Karpas-422 (cell line): ENCODE measurements around the gene LIMCH1. TPM values are rescaled to one million over a fixed set of nuclear protein-coding genes. Genes with fewer than 3 reads are reported as not detected.

Source experiments
- DNase-seq: peaks from one replicate; pipeline ENCODE4 v3.0.0-alpha.2; 2015
- H2AFZ ChIP-seq: fragments of 200-600 bp; sonication (generic); 2 replicates; pipeline ENCODE4 v1.6.1; 2014; ENCODE audit warnings: antibody characterized with exemption, low read length, mixed read lengths
- H3K27ac ChIP-seq: fragments of 200-600 bp; sonication (generic); 2 replicates; pipeline ENCODE4 v1.5.1; 2014; ENCODE audit warnings: mild to moderate bottlenecking, low read length, moderate library complexity
- H3K27me3 ChIP-seq: fragments of 200-600 bp; sonication (generic); 2 replicates; pipeline ENCODE4 v1.6.1; 2014; ENCODE audit warnings: low read length, mixed read lengths
- H3K36me3 ChIP-seq: fragments of 200-600 bp; sonication (generic); 2 replicates; pipeline ENCODE4 v1.6.1; 2014; ENCODE audit warnings: low read length, mixed read lengths; ENCODE audit not compliant: insufficient read depth
- H3K4me1 ChIP-seq: fragments of 200-600 bp; sonication (generic); 2 replicates; pipeline ENCODE4 v1.6.1; 2014; ENCODE audit warnings: mild to moderate bottlenecking, low read length, mixed read lengths
- H3K4me2 ChIP-seq: fragments of 200-600 bp; sonication (generic); 2 replicates; pipeline ENCODE4 v1.6.1; 2014; ENCODE audit warnings: low read length, low read depth, mild to moderate bottlenecking; ENCODE audit not compliant: poor library complexity, severe bottlenecking
- H3K4me3 ChIP-seq: fragments of 200-600 bp; sonication (generic); 2 replicates; pipeline ENCODE4 v1.5.1; 2014; ENCODE audit warnings: mild to moderate bottlenecking, antibody characterized with exemption, low read length, mixed read lengths
- H3K79me2 ChIP-seq: fragments of 200-600 bp; sonication (generic); 2 replicates; pipeline ENCODE4 v1.6.1; 2014; ENCODE audit warnings: mild to moderate bottlenecking, low read length, mixed read lengths
- H3K9ac ChIP-seq: fragments of 200-600 bp; sonication (generic); 2 replicates; pipeline ENCODE4 v1.6.0; 2014; ENCODE audit warnings: low read length
- H3K9me2 ChIP-seq: fragments of 200-600 bp; sonication (generic), shearing (Covaris generic); replicated peaks from 2 replicates; pipeline ENCODE4 v1.6.0; 2014; ENCODE audit warnings: mild to moderate bottlenecking, low read length, moderate library complexity; ENCODE audit not compliant: insufficient read depth
- H3K9me3 ChIP-seq: fragments of 300-700, 200-600 bp; sonication (generic); 2 replicates; pipeline ENCODE4 v1.6.1; 2014; ENCODE audit warnings: low read length, mixed read lengths
- H4K20me1 ChIP-seq: fragments of 200-600 bp; sonication (generic); 2 replicates; pipeline ENCODE4 v1.6.1; 2014; ENCODE audit warnings: mild to moderate bottlenecking, antibody characterized with exemption, low read length, low read depth; ENCODE audit not compliant: insufficient read depth
- total RNA-seq: library from RNA; depleted of rRNA; stranded (reverse); fragments of >200 nt; shearing (Covaris generic); gene quantifications from 2 replicates; pipeline ENCODE4 v1.2.3, GENCODE V29; 2014; ENCODE audit warnings: low replicate concordance

Gene LIMCH1
- total RNA-seq, 1 experiment from 2014 or later = not detected

DNA sequence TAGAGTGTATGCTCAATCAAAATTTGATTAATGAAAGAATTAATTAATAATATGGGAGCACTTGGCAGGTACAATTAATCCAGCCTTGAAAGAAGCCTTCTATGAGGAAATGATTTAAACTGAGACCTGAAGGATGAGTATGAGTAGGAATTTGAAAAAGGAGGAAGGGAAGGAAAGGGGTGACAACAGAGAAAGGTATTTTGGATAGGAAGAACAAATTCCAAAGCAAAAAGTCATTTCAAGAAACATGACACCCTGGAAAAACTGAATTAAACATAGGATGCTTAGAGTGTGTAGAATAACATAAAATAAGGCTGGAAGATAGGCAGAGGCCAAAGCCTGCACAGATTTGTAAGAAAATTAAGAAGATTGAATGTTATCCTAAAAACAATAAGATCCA, 180.9 kb downstream of the LIMCH1 start:
- no peaks in the 10 kb centered on the region for H3K4me1 ChIP-seq
- H3K79me2 ChIP-seq = no peaks in the 10 kb centered on the region
- no peak overlapping the region for H3K27ac ChIP-seq
- H3K9ac ChIP-seq = no peak overlapping the region
- no peak overlapping the region for H3K4me2 ChIP-seq
- no peak overlapping the region for H2AFZ ChIP-seq
- H3K36me3 ChIP-seq = no peaks in the 10 kb centered on the region
- H4K20me1 ChIP-seq = no peaks in the 10 kb centered on the region
- H3K9me3 ChIP-seq = no peaks in the 10 kb centered on the region
- no peaks in the 10 kb centered on the region for H3K9me2 ChIP-seq
- H3K4me3 ChIP-seq = no peak overlapping the region
- no peaks in the 10 kb centered on the region for H3K27me3 ChIP-seq
- no peak for DNase-seq

DNA sequence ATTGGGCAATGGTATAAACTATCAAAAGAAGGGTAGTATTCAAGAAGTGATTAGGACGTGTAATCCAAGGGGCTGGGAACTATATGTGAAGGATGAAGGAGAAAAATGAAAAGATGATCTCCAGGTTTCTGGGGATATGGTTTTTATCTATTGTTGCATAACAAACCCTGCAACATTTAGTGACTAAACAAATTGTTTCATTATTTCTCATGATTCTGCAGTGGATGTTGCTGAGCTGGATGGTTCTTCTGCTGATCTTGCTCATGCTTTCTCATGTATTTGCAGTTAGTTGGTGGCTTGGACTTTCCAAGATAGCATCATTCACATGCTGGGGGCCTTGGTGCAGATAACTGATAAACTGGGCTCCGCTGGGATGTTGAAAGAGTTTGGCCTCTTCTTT, 181.5 kb downstream of the LIMCH1 start:
- no peaks in the 10 kb centered on the region for H3K27me3 ChIP-seq
- H3K9me2 ChIP-seq = no peaks in the 10 kb centered on the region
- DNase-seq = no peak
- H3K4me2 ChIP-seq = no peak overlapping the region
- no peaks in the 10 kb centered on the region for H3K4me1 ChIP-seq
- no peak overlapping the region for H2AFZ ChIP-seq
- no peaks in the 10 kb centered on the region for H3K9me3 ChIP-seq
- H3K27ac ChIP-seq = no peak overlapping the region
- no peaks in the 10 kb centered on the region for H4K20me1 ChIP-seq
- no peaks in the 10 kb centered on the region for H3K36me3 ChIP-seq
- H3K79me2 ChIP-seq = no peaks in the 10 kb centered on the region
- H3K9ac ChIP-seq = no peak overlapping the region
- H3K4me3 ChIP-seq = no peak overlapping the region

DNA sequence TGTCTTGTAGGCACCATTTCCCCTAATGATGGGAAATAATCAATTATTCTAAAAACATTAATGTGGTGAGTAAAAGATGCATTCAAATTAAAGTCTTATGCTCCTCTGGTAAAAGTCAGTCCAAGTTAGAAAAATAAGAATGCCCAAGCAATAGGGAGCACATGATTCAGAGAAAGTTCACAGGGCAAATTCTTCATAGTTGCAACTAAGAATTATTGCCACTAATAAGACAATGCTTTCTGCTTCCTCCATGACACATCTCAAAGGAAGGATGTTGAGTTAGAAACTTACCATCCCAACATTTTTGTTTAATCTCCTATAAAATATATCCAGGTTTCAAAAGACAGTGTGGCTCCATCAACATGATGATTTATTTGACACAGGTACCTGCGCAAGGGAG, 184.2 kb downstream of the LIMCH1 start:
- Histone ChIP-seq H2AFZ (no peak overlapping the region), H3K9me3 (peaks cover 5% of the 10 kb centered on the region; the same call in 1 of the 2 replicates), H3K9ac (no peak overlapping the region)

DNA sequence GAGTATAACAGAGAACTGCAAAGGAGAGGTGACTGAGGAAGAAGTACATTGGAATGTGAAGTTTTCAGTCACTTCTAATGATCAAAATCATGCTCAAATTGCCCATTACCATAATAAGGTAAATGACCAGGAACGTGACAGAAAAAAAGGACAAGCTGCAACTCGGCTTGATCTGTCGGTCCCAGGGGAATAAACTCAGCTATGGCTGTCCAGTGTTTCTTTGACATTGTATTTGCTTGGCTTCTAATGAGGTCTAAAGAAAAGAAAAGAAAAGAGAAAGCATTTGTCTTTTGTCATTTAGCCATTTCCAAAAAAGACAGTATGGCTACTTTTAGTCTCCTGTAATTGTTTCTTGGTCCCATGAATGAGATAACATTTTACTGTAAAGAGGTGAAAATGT, 185.3 kb downstream of the LIMCH1 start:
- Histone ChIP-seq H2AFZ (no peak overlapping the region), H3K9me3 (peaks cover 5% of the 10 kb centered on the region; the same call in 1 of the 2 replicates)
- no peak for DNase-seq

More for the DNA sequence above, 184.2 kb downstream of the LIMCH1 start:
- no peaks in the 10 kb centered on the region for H4K20me1 ChIP-seq
- H3K4me1 ChIP-seq = no peaks in the 10 kb centered on the region
- no peaks in the 10 kb centered on the region for H3K79me2 ChIP-seq
- no peaks in the 10 kb centered on the region for H3K36me3 ChIP-seq
- no peaks in the 10 kb centered on the region for H3K27me3 ChIP-seq
- DNase-seq = no peak
- H3K4me2 ChIP-seq = no peak overlapping the region
- no peaks in the 10 kb centered on the region for H3K9me2 ChIP-seq
- no peak overlapping the region for H3K4me3 ChIP-seq
- no peak overlapping the region for H3K27ac ChIP-seq

DNA sequence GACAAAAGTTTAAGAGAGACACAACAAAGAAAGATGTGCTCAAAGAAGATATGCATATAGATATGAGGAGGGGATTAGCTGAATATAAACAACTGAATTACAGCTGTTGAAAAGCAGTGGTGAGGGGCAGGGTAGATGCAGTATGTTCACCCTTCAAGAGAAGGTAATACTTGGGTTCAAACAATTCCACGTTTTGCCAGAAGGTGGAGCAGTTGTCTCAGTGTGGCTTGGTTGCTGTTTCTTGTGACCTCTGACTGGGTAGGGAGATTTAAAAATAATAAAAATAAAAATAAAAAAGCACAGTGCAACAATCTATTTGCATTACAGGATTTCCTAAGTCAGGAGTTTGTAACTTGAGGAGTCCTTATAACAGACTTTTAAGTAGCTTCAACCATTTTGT, 187.3 kb downstream of the LIMCH1 start:
- H3K79me2 ChIP-seq = no peaks in the 10 kb centered on the region
- H2AFZ ChIP-seq = no peak overlapping the region
- no peaks in the 10 kb centered on the region for H3K36me3 ChIP-seq
- H3K27ac ChIP-seq = no peak overlapping the region
- no peaks in the 10 kb centered on the region for H3K9me2 ChIP-seq
- H3K4me3 ChIP-seq = no peak overlapping the region
- no peaks in the 10 kb centered on the region for H3K27me3 ChIP-seq
- H4K20me1 ChIP-seq = no peaks in the 10 kb centered on the region
- H3K4me2 ChIP-seq = no peak overlapping the region
- no peaks in the 10 kb centered on the region for H3K4me1 ChIP-seq
- no peak for DNase-seq
- peaks cover 5% of the 10 kb centered on the region; the same call in 1 of the 2 replicates for H3K9me3 ChIP-seq
- H3K9ac ChIP-seq = no peak overlapping the region

More for the DNA sequence above, 185.3 kb downstream of the LIMCH1 start:
- Histone ChIP-seq H3K36me3 (no peaks in the 10 kb centered on the region), H3K4me2 (no peak overlapping the region), H3K79me2 (no peaks in the 10 kb centered on the region), H3K27ac (no peak overlapping the region), H3K4me3 (no peak overlapping the region), H4K20me1 (no peaks in the 10 kb centered on the region), H3K9me2 (no peaks in the 10 kb centered on the region), H3K4me1 (no peaks in the 10 kb centered on the region), H3K27me3 (no peaks in the 10 kb centered on the region), H3K9ac (no peak overlapping the region)

DNA sequence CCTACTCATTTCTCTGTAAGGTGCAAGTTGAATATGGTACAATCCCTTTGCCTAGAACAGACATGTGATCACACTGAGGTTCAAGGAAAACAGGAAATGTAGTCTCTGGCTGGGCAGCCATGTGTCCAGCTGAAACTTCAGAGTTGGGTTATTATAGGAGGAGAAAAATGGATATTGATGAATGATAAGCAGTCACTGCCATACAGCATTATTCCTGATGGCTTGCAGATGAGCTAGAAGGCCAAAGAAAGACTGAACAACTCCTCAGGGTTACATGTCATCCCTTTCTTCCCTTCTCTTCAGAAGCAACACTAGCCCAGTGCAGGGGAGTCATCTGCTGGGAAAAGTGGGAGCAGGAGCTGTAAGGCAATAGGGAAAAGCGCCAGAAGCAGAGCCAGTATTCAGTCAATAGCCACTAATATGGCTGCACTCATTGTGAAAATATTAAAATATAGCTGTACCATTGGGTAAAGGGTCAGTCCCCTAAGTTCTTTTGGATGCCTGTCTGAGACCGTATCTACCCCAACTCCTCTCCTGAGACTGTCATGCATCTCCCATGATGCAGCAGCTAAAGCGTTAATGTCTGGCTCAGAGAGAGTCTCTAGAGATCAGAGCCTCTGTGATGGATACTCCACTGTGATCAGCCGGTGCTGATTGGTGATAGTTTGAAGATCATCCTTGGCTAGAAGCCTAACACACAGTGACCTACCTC, 190.1 kb downstream of the LIMCH1 start:
- no peaks in the 10 kb centered on the region for H3K79me2 ChIP-seq
- H3K9ac ChIP-seq = no peak overlapping the region
- peaks cover 5% of the 10 kb centered on the region; the same call in 1 of the 2 replicates for H3K9me3 ChIP-seq
- no peaks in the 10 kb centered on the region for H3K36me3 ChIP-seq
- DNase-seq = no peak
- H3K4me3 ChIP-seq = no peak overlapping the region
- H3K27ac ChIP-seq = no peak overlapping the region
- H2AFZ ChIP-seq = no peak overlapping the region
- no peaks in the 10 kb centered on the region for H3K4me1 ChIP-seq
- no peaks in the 10 kb centered on the region for H3K27me3 ChIP-seq
- no peaks in the 10 kb centered on the region for H3K9me2 ChIP-seq
- H4K20me1 ChIP-seq = no peaks in the 10 kb centered on the region
- no peak overlapping the region for H3K4me2 ChIP-seq

DNA sequence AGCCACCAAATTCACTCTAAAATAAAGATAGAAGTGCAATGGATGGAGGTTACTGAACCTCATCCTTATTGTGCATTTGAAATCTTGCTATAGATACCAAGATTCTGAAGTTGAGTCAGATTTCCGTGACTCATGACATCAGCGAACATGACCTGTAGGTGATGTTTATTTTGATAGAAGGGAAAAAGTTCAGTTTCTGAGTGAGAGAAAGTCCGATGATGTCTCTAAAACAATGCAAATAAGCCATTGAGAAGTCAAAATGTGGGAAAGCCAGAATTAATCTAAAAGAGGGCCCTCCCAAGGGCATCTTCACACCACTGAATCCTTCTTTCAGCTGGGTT, 190.6 kb downstream of the LIMCH1 start:
- no peaks in the 10 kb centered on the region for H3K36me3 ChIP-seq
- DNase-seq = no peak

DNA sequence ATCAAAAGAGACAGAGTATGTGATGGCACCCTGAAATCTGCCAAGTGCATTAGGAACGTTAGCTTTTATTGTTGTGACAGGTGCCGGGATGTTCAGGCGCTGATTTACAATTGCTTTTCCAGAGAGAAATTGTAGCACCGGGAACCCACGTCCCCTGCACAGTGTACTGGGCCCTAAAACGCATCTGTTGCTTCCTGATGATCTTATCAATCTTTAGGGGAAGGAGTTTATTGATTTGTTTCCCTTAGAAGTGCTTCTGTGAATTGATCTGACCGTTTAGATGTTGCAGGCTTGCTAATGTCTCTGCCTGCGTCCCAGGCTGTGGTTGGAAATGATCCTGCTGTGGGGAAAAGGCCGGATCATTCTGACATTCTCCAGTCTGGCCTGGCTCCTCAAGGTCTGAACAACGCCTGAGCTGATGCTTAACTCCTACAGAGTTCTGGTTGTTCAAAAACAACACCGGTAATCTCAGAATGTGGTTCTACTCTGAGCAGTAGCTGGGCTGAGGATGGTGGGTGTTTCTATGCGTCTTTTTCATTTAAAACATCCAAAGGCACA, 193.7 kb downstream of the LIMCH1 start:
- Histone ChIP-seq H2AFZ (no peak overlapping the region), H3K36me3 (no peaks in the 10 kb centered on the region), H3K79me2 (no peaks in the 10 kb centered on the region), H3K27me3 (no peaks in the 10 kb centered on the region), H3K4me2 (no peak overlapping the region), H4K20me1 (no peaks in the 10 kb centered on the region), H3K9me2 (no peaks in the 10 kb centered on the region), H3K4me1 (no peaks in the 10 kb centered on the region), H3K4me3 (no peak overlapping the region), H3K9ac (no peak overlapping the region), H3K9me3 (no peaks in the 10 kb centered on the region), H3K27ac (no peak overlapping the region)
- no peak for DNase-seq

More for the DNA sequence above, 190.6 kb downstream of the LIMCH1 start:
- H4K20me1 ChIP-seq = no peaks in the 10 kb centered on the region
- H3K9me3 ChIP-seq = peaks cover 5% of the 10 kb centered on the region; the same call in 1 of the 2 replicates
- no peak overlapping the region for H2AFZ ChIP-seq
- H3K27ac ChIP-seq = no peak overlapping the region
- H3K9me2 ChIP-seq = no peaks in the 10 kb centered on the region
- no peak overlapping the region for H3K9ac ChIP-seq
- no peak overlapping the region for H3K4me3 ChIP-seq
- no peaks in the 10 kb centered on the region for H3K27me3 ChIP-seq
- no peak overlapping the region for H3K4me2 ChIP-seq
- no peaks in the 10 kb centered on the region for H3K79me2 ChIP-seq
- no peaks in the 10 kb centered on the region for H3K4me1 ChIP-seq
